HFFc6 (cell line): ENCODE results near the gene ALK. TPM values are rescaled to one million over a fixed set of nuclear protein-coding genes. Genes with fewer than 3 reads are reported as not detected.

Source experiments
- DNase-seq: peaks from one replicate; pipeline ENCODE4 v3.0.0-alpha.2; 2018
- H3K27ac Mint-ChIP-seq: 2 replicates; pipeline ENCODE4 v1.8.0; 2020; ENCODE audit warnings: mild to moderate bottlenecking, mixed read lengths
- H3K27me3 Mint-ChIP-seq: 2 replicates; pipeline ENCODE4 v1.8.0; 2021; ENCODE audit warnings: mild to moderate bottlenecking, moderate library complexity, mixed read lengths; ENCODE audit not compliant: insufficient read depth
- H3K36me3 Mint-ChIP-seq: 2 replicates; pipeline ENCODE4 v1.8.0; 2021; ENCODE audit warnings: low read depth, mixed read lengths
- H3K4me1 Mint-ChIP-seq: 2 replicates; pipeline ENCODE4 v1.8.0; 2020; ENCODE audit warnings: low read depth, mixed read lengths
- H3K4me3 Mint-ChIP-seq: 2 replicates; pipeline ENCODE4 v1.8.0; 2020; ENCODE audit warnings: mild to moderate bottlenecking, moderate library complexity, mixed read lengths
- H3K9me3 Mint-ChIP-seq: 2 replicates; pipeline ENCODE4 v1.8.0; 2020; ENCODE audit warnings: mild to moderate bottlenecking, mixed read lengths
- total RNA-seq, 6 experiments: library from RNA; stranded (reverse); fragmentation: NEBNext Ultra II Directional; extraction: Animal tissue kit (Norgen Biotek cat#: 25700); gene quantifications; 2 replicates in 1 of 6; 3 replicates in 5 of 6; pipeline ENCODE4 v1.2.3, GENCODE V29; 2021
- TF ChIP-seq, protein P1 (sequence below): fragments of 200-600 bp; sonication (generic); IDR thresholded peaks from 2 replicates; pipeline ENCODE4 v1.5.0; 2021; ENCODE audit warnings: antibody characterized with exemption, mild to moderate bottlenecking

Gene ALK
- total RNA-seq, 6 experiments from 2014 or later: not detected

- no peak overlapping the region for H3K27ac Mint-ChIP-seq
- no peak overlapping the region for H3K4me3 Mint-ChIP-seq
- no peaks in the 10 kb centered on the region for H3K9me3 Mint-ChIP-seq
- no peak for DNase-seq
- no peaks in the 10 kb centered on the region for H3K4me1 Mint-ChIP-seq
- TF ChIP-seq, protein P1, sequence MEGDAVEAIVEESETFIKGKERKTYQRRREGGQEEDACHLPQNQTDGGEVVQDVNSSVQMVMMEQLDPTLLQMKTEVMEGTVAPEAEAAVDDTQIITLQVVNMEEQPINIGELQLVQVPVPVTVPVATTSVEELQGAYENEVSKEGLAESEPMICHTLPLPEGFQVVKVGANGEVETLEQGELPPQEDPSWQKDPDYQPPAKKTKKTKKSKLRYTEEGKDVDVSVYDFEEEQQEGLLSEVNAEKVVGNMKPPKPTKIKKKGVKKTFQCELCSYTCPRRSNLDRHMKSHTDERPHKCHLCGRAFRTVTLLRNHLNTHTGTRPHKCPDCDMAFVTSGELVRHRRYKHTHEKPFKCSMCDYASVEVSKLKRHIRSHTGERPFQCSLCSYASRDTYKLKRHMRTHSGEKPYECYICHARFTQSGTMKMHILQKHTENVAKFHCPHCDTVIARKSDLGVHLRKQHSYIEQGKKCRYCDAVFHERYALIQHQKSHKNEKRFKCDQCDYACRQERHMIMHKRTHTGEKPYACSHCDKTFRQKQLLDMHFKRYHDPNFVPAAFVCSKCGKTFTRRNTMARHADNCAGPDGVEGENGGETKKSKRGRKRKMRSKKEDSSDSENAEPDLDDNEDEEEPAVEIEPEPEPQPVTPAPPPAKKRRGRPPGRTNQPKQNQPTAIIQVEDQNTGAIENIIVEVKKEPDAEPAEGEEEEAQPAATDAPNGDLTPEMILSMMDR: no peak
- H3K36me3 Mint-ChIP-seq: no peaks in the 10 kb centered on the region
- no peaks in the 10 kb centered on the region for H3K27me3 Mint-ChIP-seq
Measured at GRCh38 chr2:29431485-29431884, 489.9 kb downstream of the ALK start.

- no peaks in the 10 kb centered on the region for H3K4me1 Mint-ChIP-seq
- no peak overlapping the region for H3K27ac Mint-ChIP-seq
- DNase-seq: no peak
- no peaks in the 10 kb centered on the region for H3K36me3 Mint-ChIP-seq
- no peaks in the 10 kb centered on the region for H3K9me3 Mint-ChIP-seq
- H3K27me3 Mint-ChIP-seq: peaks cover under 1% of the 10 kb centered on the region; the same call in 1 of the 2 replicates
- TF ChIP-seq, protein P1: no peak
- H3K4me3 Mint-ChIP-seq: no peak overlapping the region
Measured at GRCh38 chr2:29430382-29431112, 490.8 kb downstream of the ALK start.

- TF ChIP-seq, protein P1: no peak
- H3K9me3 Mint-ChIP-seq: no peaks in the 10 kb centered on the region
- peaks cover 2% of the 10 kb centered on the region for H3K4me1 Mint-ChIP-seq
- H3K27ac Mint-ChIP-seq: no peak overlapping the region
- no peak overlapping the region for H3K4me3 Mint-ChIP-seq
- H3K27me3 Mint-ChIP-seq: peaks cover 7% of the 10 kb centered on the region
- DNase-seq: no peak
- no peaks in the 10 kb centered on the region for H3K36me3 Mint-ChIP-seq
Measured at GRCh38 chr2:29426354-29426753, 495.0 kb downstream of the ALK start.

DNA sequence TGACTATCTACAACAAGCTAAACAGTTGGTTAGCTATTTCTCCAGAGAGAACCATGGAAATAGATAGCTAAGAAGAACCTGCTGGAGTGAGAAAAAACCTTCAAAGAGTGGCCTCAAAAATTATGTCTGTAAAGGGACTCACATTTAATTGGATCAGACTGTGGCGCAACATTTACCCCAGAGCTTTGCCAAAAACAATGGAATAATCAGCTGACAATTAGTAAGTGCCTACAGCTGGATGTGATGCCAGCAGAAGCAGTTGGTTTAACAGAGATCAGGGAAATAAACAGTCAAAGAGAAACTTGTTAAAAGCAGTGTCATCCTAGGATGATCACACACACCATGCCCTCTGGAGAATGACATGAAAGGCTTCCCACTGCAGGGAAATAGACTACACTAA, 495.5 kb downstream of the ALK start:
- Mint-ChIP-seq H3K36me3 (no peaks in the 10 kb centered on the region), H3K27ac (no peak overlapping the region), H3K27me3 (peaks cover 10% of the 10 kb centered on the region), H3K4me1 (peaks cover 6% of the 10 kb centered on the region), H3K4me3 (no peak overlapping the region), H3K9me3 (no peaks in the 10 kb centered on the region)
- TF ChIP-seq, protein P1: no peak
- no peak for DNase-seq

GRCh38 chr2:29423061-29423666, 498.2 kb downstream of the ALK start:
- DNase-seq: no peak
- no peak overlapping the region for H3K27ac Mint-ChIP-seq
- peaks cover 13% of the 10 kb centered on the region for H3K27me3 Mint-ChIP-seq

More at GRCh38 chr2:29423061-29423666, 498.2 kb downstream of the ALK start:
- H3K9me3 Mint-ChIP-seq: no peaks in the 10 kb centered on the region
- H3K36me3 Mint-ChIP-seq: no peaks in the 10 kb centered on the region
- H3K4me3 Mint-ChIP-seq: no peak overlapping the region
- peaks cover 6% of the 10 kb centered on the region for H3K4me1 Mint-ChIP-seq
- TF ChIP-seq, protein P1: no peak
